ENCODE results near the gene MYO7B.

MYO7B gene

GRCh38 chr2:127674241-127675209 lies 139.0 kb downstream of the MYO7B start:
- Histone ChIP-seq H3K9me3 (ENCODE audit: control insufficient read depth, low read length) (no peaks in the 10 kb centered on the region), H3K4me2 (ENCODE audit: low read length) (peak overlapping the region; percentile 57), H3K9ac (no peak overlapping the region), H3K79me2 (no peaks in the 10 kb centered on the region), H3K4me1 (peaks cover 6% of the 10 kb centered on the region), H3K4me3 (ENCODE audit: low read depth, low read length) (peak overlapping the region; percentile 22), H3K27me3 (ENCODE audit: control insufficient read depth, insufficient read depth, low read length) (no peaks in the 10 kb centered on the region), H3K27ac (no peak overlapping the region), H3K36me3 (ENCODE audit: control insufficient read depth, insufficient read depth, low read length) (no peaks in the 10 kb centered on the region), H2AFZ (peak overlapping the region; percentile 78)
- TF ChIP-seq CTCF (IDR thresholded peaks at IDR 0.05), result no peak

GRCh38 chr2:127675331-127676261 lies 140.1 kb downstream of the MYO7B start, which contains the start of gene LIMS2:
Gene LIMS2 (minus strand): TSS chr2:127675530. CDS start chr2:127675024, 506 bp downstream.
- Histone ChIP-seq H3K27me3 (ENCODE audit: control insufficient read depth, insufficient read depth, low read length) (no peaks in the 10 kb centered on the region), H3K4me1 (peaks cover 6% of the 10 kb centered on the region), H3K27ac (peak within 1 kb of the TSS; percentile 29), H2AFZ (peak within 1 kb of the TSS; percentile 80), H3K9ac (no peak within 1 kb of the TSS), H3K36me3 (ENCODE audit: control insufficient read depth, insufficient read depth, low read length) (no peaks in the 10 kb centered on the region), H3K9me3 (ENCODE audit: control insufficient read depth, low read length) (no peaks in the 10 kb centered on the region), H3K4me2 (ENCODE audit: low read length) (peak within 1 kb of the TSS; percentile 72), H3K4me3 (ENCODE audit: low read depth, low read length) (peak within 1 kb of the TSS; percentile 46), H3K79me2 (no peaks in the 10 kb centered on the region)
- TF ChIP-seq CTCF (IDR thresholded peaks at IDR 0.05), result no peak

GRCh38 chr2:127676906-127677305 lies 141.4 kb downstream of the MYO7B start:
- H3K27me3 ChIP-seq (ENCODE audit: control insufficient read depth, insufficient read depth, low read length), result no peaks in the 10 kb centered on the region
- peaks cover 6% of the 10 kb centered on the region for H3K4me1 ChIP-seq
- no peak overlapping the region for H3K4me3 ChIP-seq (ENCODE audit: low read depth, low read length)
- no peak overlapping the region for H3K4me2 ChIP-seq (ENCODE audit: low read length)
- no peaks in the 10 kb centered on the region for H3K36me3 ChIP-seq (ENCODE audit: control insufficient read depth, insufficient read depth, low read length)
- H3K27ac ChIP-seq, result no peak overlapping the region
- H2AFZ ChIP-seq, result no peak overlapping the region
- no peak overlapping the region for H3K9ac ChIP-seq
- no peaks in the 10 kb centered on the region for H3K9me3 ChIP-seq (ENCODE audit: control insufficient read depth, low read length)
- TF ChIP-seq CTCF (IDR thresholded peaks at IDR 0.05), result no peak
- H3K79me2 ChIP-seq, result no peaks in the 10 kb centered on the region

GRCh38 chr2:127678531-127678930 lies 143.0 kb downstream of the MYO7B start:
- Histone ChIP-seq H2AFZ (no peak overlapping the region), H3K27me3 (ENCODE audit: control insufficient read depth, insufficient read depth, low read length) (no peaks in the 10 kb centered on the region), H3K9ac (no peak overlapping the region), H3K9me3 (ENCODE audit: control insufficient read depth, low read length) (no peaks in the 10 kb centered on the region), H3K36me3 (ENCODE audit: control insufficient read depth, insufficient read depth, low read length) (no peaks in the 10 kb centered on the region), H3K4me1 (peaks cover 6% of the 10 kb centered on the region), H3K79me2 (no peaks in the 10 kb centered on the region), H3K4me2 (ENCODE audit: low read length) (no peak overlapping the region), H3K27ac (no peak overlapping the region), H3K4me3 (ENCODE audit: low read depth, low read length) (no peak overlapping the region)
- TF ChIP-seq CTCF (IDR thresholded peaks at IDR 0.05), result no peak

Data from parathyroid adenoma (tissue), 2 donors.